B cell (primary cell): Measurements from ENCODE around the gene RPL32. TPM values are rescaled to one million over a fixed set of nuclear protein-coding genes. Genes with fewer than 3 reads are reported as not detected.

ENCODE experiments used
- ATAC-seq: fragments of 200-7000 bp; cut with Tn5 transposase; one replicate; pipeline ENCODE4 v1.10.0; 2021; ENCODE audit warnings: low read depth, mild to moderate bottlenecking, moderate number of reproducible peaks, moderate library complexity
- CTCF ChIA-PET: fragments of 350-600 bp; sonication (Branson Sonifier 250); formaldehyde crosslinking; loops from one replicate; lab custom pipeline; 2021; ENCODE audit warnings: antibody characterized with exemption, inconsistent platforms; lab: Charles Lee
- POLR2A ChIA-PET: fragments of 350-600 bp; sonication (Branson Sonifier 250); formaldehyde crosslinking; loops from one replicate; lab custom pipeline; 2021; ENCODE audit warnings: antibody characterized with exemption; lab: Charles Lee
- DNase-seq: peaks from one replicate; pipeline ENCODE4 v3.0.0; 2013
- H2AFZ ChIP-seq: 2 replicates; pipeline ENCODE4 v1.6.1; 2012; ENCODE audit warnings: mild to moderate bottlenecking, low read depth, low read length; ENCODE audit not compliant: insufficient read depth, poor library complexity, severe bottlenecking
- H3K27ac ChIP-seq, 2 donors: 1 replicate in 1 of 2; 2 replicates in 1 of 2; pipeline ENCODE4 v1.5.1; 2012 to 2013; ENCODE audit warnings: low read length in 2 of 2, mild to moderate bottlenecking in 2 of 2, moderate library complexity in 1 of 2
- H3K27me3 ChIP-seq, 4 experiments: fragments of 200-600 bp in 1 of 4; sonication (generic) in 1 of 4; replicated peaks in 1 of 4; 1 replicate in 2 of 4; 2 replicates in 2 of 4; pipeline versions ENCODE4 v1.6.1 to v1.7.0; 2013 to 2016; ENCODE audit warnings: low read length in 3 of 4, mild to moderate bottlenecking in 2 of 4, mixed read lengths in 1 of 4, moderate library complexity in 1 of 4; ENCODE audit not compliant: insufficient read depth in 4 of 4, control insufficient read depth in 3 of 4; ENCODE audit errors: control extremely low read depth in 1 of 4
- H3K36me3 ChIP-seq, 2 experiments: replicated peaks in 1 of 2; 1 replicate in 1 of 2; 2 replicates in 1 of 2; pipeline versions ENCODE4 v1.6.1 to v1.7.1; 2013; ENCODE audit warnings: low read length in 1 of 2; ENCODE audit not compliant: insufficient read depth in 2 of 2, control insufficient read depth in 1 of 2; ENCODE audit errors: control extremely low read depth in 1 of 2, extremely low read depth in 1 of 2
- H3K4me1 ChIP-seq, 2 donors: fragments of 200-600 bp in 1 of 2; sonication (generic) in 1 of 2; 1 replicate in 1 of 2; 2 replicates in 1 of 2; pipeline versions ENCODE4 v1.5.1 to v1.6.1; 2013 to 2017; ENCODE audit warnings: low read length in 2 of 2; ENCODE audit not compliant: control insufficient read depth in 2 of 2, insufficient read depth in 2 of 2
- H3K4me2 ChIP-seq: replicated peaks from 2 replicates; pipeline ENCODE3; 2012; ENCODE audit warnings: mild to moderate bottlenecking, low read depth, low read length; ENCODE audit not compliant: poor library complexity, severe bottlenecking
- H3K4me3 ChIP-seq, 5 experiments: fragments of 200-600 bp in 1 of 5; sonication (generic) in 1 of 5; 1 replicate in 3 of 5; 2 replicates in 2 of 5; pipeline versions ENCODE4 v1.5.1 to v1.7.0; 2011 to 2016; ENCODE audit warnings: low read length in 4 of 5, mild to moderate bottlenecking in 4 of 5, low read depth in 2 of 5, control low read depth in 1 of 5, moderate library complexity in 1 of 5; ENCODE audit not compliant: insufficient read depth in 1 of 5; ENCODE audit errors: control extremely low read depth in 1 of 5, extremely low read depth in 1 of 5
- H3K79me2 ChIP-seq: fragments of 200-600 bp; sonication (generic); one replicate; pipeline ENCODE4 v1.6.0; 2016; ENCODE audit warnings: low read length; ENCODE audit not compliant: control insufficient read depth, insufficient read depth
- H3K9ac ChIP-seq: fragments of 200-600 bp; sonication (generic); 2 replicates; pipeline ENCODE4 v1.6.1; 2017; ENCODE audit warnings: mild to moderate bottlenecking, low read length, moderate library complexity
- H3K9me3 ChIP-seq, 3 donors: one replicate each; pipeline versions ENCODE4 v1.6.1 to v1.7.1; 2013; ENCODE audit warnings: low read length in 2 of 3; ENCODE audit not compliant: control insufficient read depth in 2 of 3, insufficient read depth in 1 of 3; ENCODE audit errors: control extremely low read depth in 1 of 3
- H4K20me1 ChIP-seq: 2 replicates; pipeline ENCODE4 v1.6.0; 2012; ENCODE audit warnings: mild to moderate bottlenecking, low read length; ENCODE audit not compliant: insufficient read depth, control insufficient read depth, poor library complexity, severe bottlenecking
- H3K27ac Mint-ChIP-seq: one replicate; pipeline ENCODE4 v1.8.0; 2021; ENCODE audit warnings: mixed read lengths
- H3K27me3 Mint-ChIP-seq: one replicate; pipeline ENCODE4 v1.8.0; 2021; ENCODE audit warnings: mixed read lengths
- H3K4me1 Mint-ChIP-seq: one replicate; pipeline ENCODE4 v1.8.0; 2021; ENCODE audit warnings: mixed read lengths
- H3K4me3 Mint-ChIP-seq: one replicate; pipeline ENCODE4 v1.8.0; 2021; ENCODE audit warnings: mixed read lengths
- H3K9me3 Mint-ChIP-seq: one replicate; pipeline ENCODE4 v1.8.0; 2022; ENCODE audit warnings: mixed read lengths; ENCODE audit not compliant: insufficient read depth
- EZH2 ChIP-seq: IDR thresholded peaks from 2 replicates; pipeline ENCODE4 v1.6.1; 2012; ENCODE audit warnings: borderline replicate concordance, low read depth, mild to moderate bottlenecking, moderate library complexity, low read length; ENCODE audit not compliant: insufficient read depth, poor library complexity, severe bottlenecking
- whole genome bisulfite sequencing: methylation state at CpG from one replicate; pipeline ENCODE4 v1.1.5; 2013; ENCODE audit warnings: missing lambda C conversion rate; ENCODE audit not compliant: insufficient coverage; 5-methylcytosine and 5-hydroxymethylcytosine counted together
- intact Hi-C: fragments of 100-400 bp; cut with micrococcal nuclease; formaldehyde crosslinking; loops from one replicate; pipeline ENCODE4 v1.10.0; 2022
- polyA plus RNA-seq: library from polyadenylated mRNA; depleted of rRNA; stranded (reverse); fragments of >200 nt; gene quantifications from 2 replicates; pipeline ENCODE4 v1.2.3, GENCODE V29; 2012
- total RNA-seq, 2 donors: library from RNA; stranded (reverse); fragments of 120-200 nt in 1 of 2; gene quantifications; 1 replicate in 1 of 2; 2 replicates in 1 of 2; pipeline versions ENCODE4 v1.2.3 to v1.2.4, GENCODE V29; 2013 to 2022
- TF ChIP-seq, protein P1 (sequence below): fragments of 200-600 bp; IDR thresholded peaks from one replicate; pipeline ENCODE4 v1.8.0; 2022; ENCODE audit warnings: antibody characterized with exemption, mild to moderate bottlenecking

Gene RPL32
- total and polyA plus RNA-seq, 2 donors (not counting 1 experiment from before 2014, with no cell fraction given) = 2,160 to 2,756 TPM

DNA sequence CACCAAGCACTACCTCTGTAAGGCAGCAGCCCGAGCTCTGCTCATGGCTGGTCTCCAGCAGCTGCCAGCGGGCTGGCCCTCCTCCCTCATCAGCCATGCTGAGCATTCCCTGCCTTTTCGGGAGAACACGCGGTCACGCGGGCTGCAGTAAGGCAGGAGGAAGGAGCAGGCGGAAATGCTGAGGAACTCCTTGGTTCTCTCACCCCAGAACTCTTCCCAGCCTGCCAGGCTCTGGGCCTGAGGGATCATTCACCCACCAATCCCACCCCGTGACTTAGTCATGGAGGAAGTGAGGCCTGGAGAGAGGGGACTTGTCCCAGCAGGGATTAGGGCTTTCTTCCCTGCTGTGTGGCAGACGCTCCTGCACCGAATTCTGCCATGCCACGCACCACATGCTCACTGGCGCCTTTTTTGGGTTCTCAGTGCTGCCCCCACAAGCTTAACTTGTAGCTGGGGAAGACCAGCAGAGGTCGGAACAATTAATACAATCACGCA, 42.9 kb upstream of the RPL32 start:
- intact Hi-C loops = no loop called here
- Histone ChIP-seq H3K27ac (no peak overlapping the region), H3K27me3 (no peaks in the 10 kb centered on the region), H4K20me1 (no peaks in the 10 kb centered on the region), H3K36me3 (no peaks in the 10 kb centered on the region), H3K4me2 (no peak overlapping the region), H2AFZ (no peak overlapping the region), H3K4me1 (peaks cover 33 to 45% of the 10 kb centered on the region in 2 donors), H3K4me3 (no peak overlapping the region), H3K9ac (no peak overlapping the region), H3K79me2 (no peaks in the 10 kb centered on the region), H3K9me3 (peaks cover 0 to 10% (median 0%) of the 10 kb centered on the region in 3 donors)
- no peak for TF ChIP-seq EZH2
- TF ChIP-seq, protein P1, sequence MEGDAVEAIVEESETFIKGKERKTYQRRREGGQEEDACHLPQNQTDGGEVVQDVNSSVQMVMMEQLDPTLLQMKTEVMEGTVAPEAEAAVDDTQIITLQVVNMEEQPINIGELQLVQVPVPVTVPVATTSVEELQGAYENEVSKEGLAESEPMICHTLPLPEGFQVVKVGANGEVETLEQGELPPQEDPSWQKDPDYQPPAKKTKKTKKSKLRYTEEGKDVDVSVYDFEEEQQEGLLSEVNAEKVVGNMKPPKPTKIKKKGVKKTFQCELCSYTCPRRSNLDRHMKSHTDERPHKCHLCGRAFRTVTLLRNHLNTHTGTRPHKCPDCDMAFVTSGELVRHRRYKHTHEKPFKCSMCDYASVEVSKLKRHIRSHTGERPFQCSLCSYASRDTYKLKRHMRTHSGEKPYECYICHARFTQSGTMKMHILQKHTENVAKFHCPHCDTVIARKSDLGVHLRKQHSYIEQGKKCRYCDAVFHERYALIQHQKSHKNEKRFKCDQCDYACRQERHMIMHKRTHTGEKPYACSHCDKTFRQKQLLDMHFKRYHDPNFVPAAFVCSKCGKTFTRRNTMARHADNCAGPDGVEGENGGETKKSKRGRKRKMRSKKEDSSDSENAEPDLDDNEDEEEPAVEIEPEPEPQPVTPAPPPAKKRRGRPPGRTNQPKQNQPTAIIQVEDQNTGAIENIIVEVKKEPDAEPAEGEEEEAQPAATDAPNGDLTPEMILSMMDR = no peak
- CTCF ChIA-PET = interaction anchor here (0.5 to 2.4 kb wide), 4 partner anchors 16 to 42 kb away, joined by 4 to 10 read pairs (median 4); no protein-coding TSS in a partner anchor
- no peak overlapping the region for H3K27ac Mint-ChIP-seq
- H3K9me3 Mint-ChIP-seq = no peaks in the 10 kb centered on the region
- POLR2A ChIA-PET = no interaction called here
- H3K4me3 Mint-ChIP-seq = peak overlapping the region; percentile 44
- DNase-seq (no peak), ATAC-seq (no peak)
- H3K4me1 Mint-ChIP-seq = peaks cover 42% of the 10 kb centered on the region
- 88% methylated on average over 8 of the region's 15 CpGs for WGBS
- peaks cover 5% of the 10 kb centered on the region for H3K27me3 Mint-ChIP-seq
